ENCODE data around the gene ZFP62.

Gene ZFP62

DNA sequence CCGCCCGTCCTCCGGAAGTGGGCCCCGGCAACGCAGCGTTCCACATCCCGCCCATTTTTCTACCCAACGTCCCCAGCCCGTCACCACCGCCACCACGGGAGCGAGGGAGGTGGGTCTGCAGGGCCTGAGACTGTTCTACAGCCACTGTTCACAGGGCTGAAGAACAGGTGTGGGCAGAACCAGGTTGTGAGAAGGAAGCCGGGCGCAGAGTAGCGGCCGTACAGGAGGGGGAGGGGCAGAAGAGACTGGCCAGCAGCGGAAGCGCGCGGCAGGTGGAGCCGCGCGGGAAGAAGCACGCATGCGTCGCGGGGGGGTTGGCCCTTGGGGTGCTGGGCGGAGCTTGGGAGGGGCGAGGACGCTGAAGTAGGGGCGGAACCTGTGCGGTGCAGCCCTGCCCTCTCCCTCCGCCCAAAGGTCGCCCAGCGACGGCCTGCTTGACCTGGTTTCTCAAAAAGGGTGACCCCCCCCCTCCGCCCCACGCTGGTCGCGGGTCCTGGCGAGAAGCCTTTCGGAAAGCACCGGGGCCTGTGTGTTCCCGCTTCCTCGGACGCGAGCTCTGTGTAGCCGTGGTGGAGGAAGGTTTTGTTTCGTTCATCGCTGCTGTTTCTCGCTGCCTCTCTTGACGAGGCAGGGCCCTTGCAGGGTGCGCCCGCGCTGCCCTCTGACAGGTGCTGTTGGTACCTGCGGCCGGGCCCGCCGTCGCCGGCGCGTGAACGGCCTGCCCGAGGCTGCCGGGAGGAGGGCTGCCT lies 50.7 kb downstream of the ZFP62 start:
- H3K4me3 ChIP-seq (ENCODE audit: low read length), result peak overlapping the region; percentile 94
- peak overlapping the region; percentile 98 for H3K27ac ChIP-seq (ENCODE audit: low read depth, low read length)
- H3K4me1 ChIP-seq (ENCODE audit: control insufficient read depth, insufficient read depth, low read length), result peaks cover 24% of the 10 kb centered on the region
- H3K9ac ChIP-seq (ENCODE audit: low read length), result peak overlapping the region; percentile 93
- no peaks in the 10 kb centered on the region for H3K27me3 ChIP-seq (ENCODE audit: control insufficient read depth, insufficient read depth, low read length)
- peaks cover 5% of the 10 kb centered on the region for H3K36me3 ChIP-seq (ENCODE audit: control insufficient read depth, insufficient read depth, low read length)

DNA sequence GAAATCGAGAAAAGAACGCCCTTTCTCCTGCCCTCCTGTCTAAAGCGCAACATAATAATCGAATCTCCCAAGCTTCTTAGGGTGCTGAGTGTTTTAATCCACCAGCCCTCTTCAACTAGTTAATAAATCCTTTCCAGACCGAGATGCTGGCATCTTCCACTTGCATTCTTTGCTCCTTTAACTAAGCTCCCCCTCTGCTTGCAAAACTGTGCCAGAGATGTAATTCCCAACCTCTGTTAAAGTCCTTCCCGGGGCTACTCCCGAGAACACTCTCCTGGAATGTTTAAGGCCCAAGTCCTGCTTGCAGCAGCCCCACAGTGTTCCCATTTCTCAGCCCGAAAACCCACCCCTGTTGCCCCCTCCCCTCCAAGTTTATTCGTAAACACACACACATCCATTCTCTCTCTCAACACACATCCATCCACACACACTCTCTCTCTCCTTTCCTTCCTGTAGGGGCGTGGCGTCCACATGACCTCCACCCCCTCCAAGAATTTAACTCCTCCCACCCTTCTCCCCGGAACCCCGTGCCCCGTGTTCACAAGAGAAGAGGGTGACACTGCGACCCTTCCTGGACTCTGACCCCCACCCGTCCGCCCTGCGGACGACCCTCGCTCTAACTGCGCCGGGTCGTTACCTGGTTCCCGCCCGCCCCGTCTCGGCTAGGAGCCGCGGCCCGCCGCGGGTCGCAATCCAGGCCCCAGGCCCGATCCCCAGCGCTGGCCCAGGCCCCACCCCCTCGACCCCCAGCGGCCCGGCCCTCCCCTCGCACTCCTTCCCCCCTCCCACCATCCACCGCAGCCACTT lies 51.5 kb downstream of the ZFP62 start:
- Histone ChIP-seq H3K9ac (ENCODE audit: low read length) (peak overlapping the region; percentile 92), H3K27me3 (ENCODE audit: control insufficient read depth, insufficient read depth, low read length) (no peaks in the 10 kb centered on the region), H3K4me1 (ENCODE audit: control insufficient read depth, insufficient read depth, low read length) (peaks cover 24% of the 10 kb centered on the region)

DNA sequence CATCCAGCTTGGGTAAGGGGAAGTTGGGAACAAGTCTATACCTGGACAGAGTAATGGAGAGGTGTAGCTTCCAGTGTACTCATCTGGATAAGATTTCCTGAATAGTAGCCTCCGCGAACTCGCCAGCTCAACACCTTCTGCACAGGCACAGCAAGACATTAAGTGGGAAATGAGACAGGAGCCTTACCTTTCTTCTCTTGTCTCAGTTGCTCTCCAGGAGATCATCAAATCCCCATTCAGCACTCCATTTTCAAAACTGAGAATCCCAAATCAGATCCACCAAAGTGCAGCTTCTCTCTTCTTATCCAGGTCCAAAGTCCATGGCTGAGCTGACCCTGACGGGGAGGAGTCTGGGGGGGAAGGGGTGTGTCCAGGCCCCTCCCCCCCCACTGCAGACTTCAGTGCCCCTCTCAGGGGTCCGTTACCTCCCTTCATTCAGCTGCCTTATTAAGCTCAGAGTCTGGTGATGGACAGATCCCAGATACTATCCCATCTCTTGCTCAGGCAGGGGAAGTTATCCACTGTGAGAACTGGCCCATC lies 52.5 kb downstream of the ZFP62 start:
- no peaks in the 10 kb centered on the region for H3K27me3 ChIP-seq (ENCODE audit: control insufficient read depth, insufficient read depth, low read length)
- H3K36me3 ChIP-seq (ENCODE audit: control insufficient read depth, insufficient read depth, low read length), result peaks cover 5% of the 10 kb centered on the region
- peak overlapping the region; percentile 73 for H3K4me3 ChIP-seq (ENCODE audit: low read length)
- H3K9ac ChIP-seq (ENCODE audit: low read length), result peak overlapping the region; percentile 14
- peaks cover 32% of the 10 kb centered on the region for H3K4me1 ChIP-seq (ENCODE audit: control insufficient read depth, insufficient read depth, low read length)
- no peak overlapping the region for H3K27ac ChIP-seq (ENCODE audit: low read depth, low read length)

More for the DNA sequence above, 51.5 kb downstream of the ZFP62 start:
- H3K36me3 ChIP-seq (ENCODE audit: control insufficient read depth, insufficient read depth, low read length), result peaks cover 5% of the 10 kb centered on the region
- H3K27ac ChIP-seq (ENCODE audit: low read depth, low read length), result peak overlapping the region; percentile 98
- peak overlapping the region; percentile 94 for H3K4me3 ChIP-seq (ENCODE audit: low read length)

DNA sequence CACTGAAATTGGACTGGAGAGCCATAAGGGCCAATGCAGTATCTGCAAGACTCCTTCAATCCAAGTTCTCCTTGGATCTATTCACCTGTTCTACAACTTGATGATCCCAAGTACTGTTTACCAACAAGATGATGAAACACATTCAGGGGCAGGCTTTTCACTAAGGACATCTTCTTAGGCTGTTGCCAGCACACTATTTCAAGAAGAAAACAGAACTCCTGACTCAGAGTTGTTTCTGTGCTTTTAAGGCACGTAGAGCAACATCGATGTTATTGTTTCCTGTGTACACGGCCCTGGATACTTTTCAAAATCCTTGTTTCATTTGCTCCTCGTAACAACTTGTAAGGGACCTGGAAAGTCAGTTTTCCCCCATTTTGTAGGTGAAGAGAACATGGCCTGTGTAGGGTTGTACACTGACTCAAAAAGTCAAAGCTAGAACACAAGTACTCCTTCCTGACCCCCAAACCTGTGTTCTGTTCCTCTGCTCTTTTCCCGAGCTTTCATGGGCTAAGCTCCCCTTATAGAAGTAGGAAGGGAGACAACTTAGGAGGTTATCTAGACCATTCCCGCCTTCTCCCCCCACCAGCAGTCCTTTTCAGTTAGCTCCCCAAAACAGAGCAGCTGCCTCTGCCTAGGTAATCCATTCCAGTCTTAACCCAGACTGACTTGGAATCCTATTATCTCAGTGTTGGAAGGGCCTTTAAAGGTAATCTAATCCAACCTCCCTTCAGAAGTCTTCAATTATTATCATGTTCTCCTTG lies 53.2 kb downstream of the ZFP62 start:
- no peak overlapping the region for H3K27ac ChIP-seq (ENCODE audit: low read depth, low read length)
- H3K9ac ChIP-seq (ENCODE audit: low read length), result no peak overlapping the region
- peaks cover 32% of the 10 kb centered on the region for H3K4me1 ChIP-seq (ENCODE audit: control insufficient read depth, insufficient read depth, low read length)
- no peaks in the 10 kb centered on the region for H3K27me3 ChIP-seq (ENCODE audit: control insufficient read depth, insufficient read depth, low read length)
- H3K4me3 ChIP-seq (ENCODE audit: low read length), result peak overlapping the region; percentile 73
- peaks cover 5% of the 10 kb centered on the region for H3K36me3 ChIP-seq (ENCODE audit: control insufficient read depth, insufficient read depth, low read length)

DNA sequence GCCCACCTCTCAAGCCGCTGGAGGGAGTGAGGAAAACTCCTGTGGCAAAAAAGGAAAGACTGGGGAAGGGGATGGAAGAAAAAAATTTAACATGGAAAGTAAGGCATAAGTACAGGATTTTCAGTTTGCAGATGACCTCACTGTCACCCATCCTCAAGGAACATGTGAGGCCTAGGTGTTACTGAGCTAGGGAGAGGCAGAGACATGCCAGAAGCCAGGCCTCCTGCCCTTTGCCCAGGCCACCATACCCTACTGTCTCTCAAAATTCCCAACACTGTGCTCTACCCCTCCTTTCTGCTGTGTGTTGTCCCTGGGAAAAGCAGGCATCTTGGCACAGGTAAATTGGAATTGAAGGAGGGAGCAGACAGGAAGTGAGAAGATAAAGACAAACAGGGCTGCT lies 54.0 kb downstream of the ZFP62 start:
- peaks cover 32% of the 10 kb centered on the region for H3K4me1 ChIP-seq (ENCODE audit: control insufficient read depth, insufficient read depth, low read length)
- peaks cover 5% of the 10 kb centered on the region for H3K36me3 ChIP-seq (ENCODE audit: control insufficient read depth, insufficient read depth, low read length)
- peak overlapping the region; percentile 73 for H3K4me3 ChIP-seq (ENCODE audit: low read length)
- H3K27me3 ChIP-seq (ENCODE audit: control insufficient read depth, insufficient read depth, low read length), result no peaks in the 10 kb centered on the region
- H3K9ac ChIP-seq (ENCODE audit: low read length), result no peak overlapping the region
- H3K27ac ChIP-seq (ENCODE audit: low read depth, low read length), result no peak overlapping the region

DNA sequence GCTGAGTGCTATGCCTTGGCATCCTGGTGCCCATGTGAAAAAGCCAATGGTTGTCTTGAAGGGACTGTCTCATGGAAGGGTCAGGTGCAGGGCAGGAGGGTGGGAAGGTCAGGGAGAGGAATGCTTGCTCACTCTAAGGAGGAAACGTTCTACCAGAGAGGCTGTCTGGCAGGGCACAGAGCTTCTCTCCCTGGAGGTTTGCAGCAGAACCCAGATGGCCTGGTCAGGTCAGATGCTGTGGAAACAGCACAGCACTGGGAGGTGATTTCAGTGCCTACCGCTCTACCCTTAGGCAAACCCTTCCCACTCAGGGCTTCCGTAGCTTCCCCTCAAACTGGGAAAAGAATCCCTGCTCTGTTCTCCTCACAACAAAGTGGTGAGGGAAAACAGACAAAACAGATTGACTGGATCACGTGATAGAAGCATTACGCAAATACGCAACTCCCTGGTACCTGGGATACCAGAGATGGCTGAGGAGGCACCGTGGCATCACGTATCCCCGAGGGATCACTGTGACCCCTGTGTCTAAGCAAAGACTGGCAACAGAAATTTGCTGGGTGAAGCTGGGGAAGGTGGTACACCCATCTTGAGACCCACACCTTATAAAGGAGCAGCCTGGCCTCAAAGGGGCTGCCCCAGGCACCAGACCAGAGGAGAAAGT lies 54.6 kb downstream of the ZFP62 start:
- Histone ChIP-seq H3K4me3 (ENCODE audit: low read length) (peak overlapping the region; percentile 41), H3K9ac (ENCODE audit: low read length) (no peak overlapping the region), H3K4me1 (ENCODE audit: control insufficient read depth, insufficient read depth, low read length) (peaks cover 35% of the 10 kb centered on the region), H3K27ac (ENCODE audit: low read depth, low read length) (peak overlapping the region; percentile 8), H3K36me3 (ENCODE audit: control insufficient read depth, insufficient read depth, low read length) (peaks cover 5% of the 10 kb centered on the region), H3K27me3 (ENCODE audit: control insufficient read depth, insufficient read depth, low read length) (no peaks in the 10 kb centered on the region)

DNA sequence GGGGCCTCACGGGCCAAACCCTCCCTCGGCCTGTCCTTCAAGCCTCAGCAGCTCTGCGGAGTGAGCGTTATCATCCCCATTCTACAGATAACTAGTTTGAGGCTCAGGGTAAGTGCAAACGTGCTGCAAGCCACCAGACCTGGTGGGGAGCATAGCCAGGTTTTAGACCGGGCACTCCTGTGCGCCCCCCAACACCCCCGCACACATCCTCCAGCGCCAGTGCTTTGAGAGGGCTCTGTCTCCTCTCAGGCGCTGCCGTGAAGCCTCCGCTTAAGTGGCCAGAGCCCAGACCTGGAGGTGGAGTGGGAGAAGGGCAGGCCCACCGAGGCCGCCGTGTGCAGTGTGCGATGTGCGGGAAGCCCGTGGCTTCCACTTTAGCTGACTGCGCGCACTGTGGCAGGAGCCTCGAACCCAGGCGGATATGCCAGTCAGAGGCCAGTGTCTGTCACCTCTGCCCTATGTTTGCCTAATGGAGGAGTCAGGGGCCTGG lies 56.9 kb downstream of the ZFP62 start:
- H3K4me1 ChIP-seq (ENCODE audit: control insufficient read depth, insufficient read depth, low read length), result peaks cover 45% of the 10 kb centered on the region
- peaks cover 8% of the 10 kb centered on the region for H3K36me3 ChIP-seq (ENCODE audit: control insufficient read depth, insufficient read depth, low read length)

DNA sequence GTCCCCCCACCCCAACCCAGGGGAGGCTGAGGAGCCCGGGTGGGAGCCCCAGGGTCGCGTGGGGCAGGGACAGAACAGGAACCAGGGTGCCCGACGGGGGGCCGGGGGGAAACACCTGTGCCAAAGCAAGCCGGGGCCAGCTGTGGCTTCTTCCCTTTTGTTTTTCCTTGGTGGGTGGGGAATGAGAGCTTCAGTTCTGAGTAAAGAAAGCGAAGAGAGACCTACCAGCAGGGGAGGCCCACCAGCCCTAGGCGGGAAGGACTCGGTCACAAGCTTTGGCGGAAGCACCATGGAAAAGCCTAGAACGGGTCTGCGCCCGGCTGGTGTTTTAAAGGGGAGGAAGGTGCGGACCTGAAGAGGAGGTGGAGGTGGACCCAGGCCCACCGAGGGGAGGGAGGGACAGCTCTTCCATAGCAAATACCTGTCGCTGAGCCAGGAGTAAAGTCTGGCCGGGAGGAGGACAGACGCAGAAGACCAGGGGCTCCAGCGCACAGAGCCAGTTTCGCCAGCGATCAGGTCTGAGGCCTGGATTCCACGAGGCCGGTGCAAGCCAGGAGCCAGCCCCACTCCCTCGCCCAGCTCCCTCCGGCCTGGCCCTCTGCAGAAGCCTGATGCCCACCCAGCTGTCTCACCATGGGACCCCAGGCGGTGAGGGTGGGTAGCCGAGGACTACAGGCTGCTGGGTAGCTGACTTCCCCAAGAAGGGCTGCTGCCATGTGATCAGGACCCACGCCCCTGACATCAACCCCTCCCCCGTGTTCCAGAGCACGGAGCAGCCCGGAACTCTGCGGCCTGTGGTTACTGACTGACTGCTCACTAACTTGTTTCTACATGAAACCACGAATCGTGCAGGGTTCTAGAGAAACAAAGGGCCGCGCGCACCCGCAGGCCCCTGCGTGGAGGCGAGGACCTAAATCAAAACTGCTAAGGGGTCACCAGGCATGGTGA lies 57.6 kb downstream of the ZFP62 start:
- no peaks in the 10 kb centered on the region for H3K27me3 ChIP-seq (ENCODE audit: control insufficient read depth, insufficient read depth, low read length)
- peaks cover 39% of the 10 kb centered on the region for H3K4me1 ChIP-seq (ENCODE audit: control insufficient read depth, insufficient read depth, low read length)
- peaks cover 9% of the 10 kb centered on the region for H3K36me3 ChIP-seq (ENCODE audit: control insufficient read depth, insufficient read depth, low read length)
- H3K27ac ChIP-seq (ENCODE audit: low read depth, low read length), result peak overlapping the region; percentile 86
- peak overlapping the region; percentile 42 for H3K9ac ChIP-seq (ENCODE audit: low read length)
- H3K4me3 ChIP-seq (ENCODE audit: low read length), result peak overlapping the region; percentile 73

More for the DNA sequence above, 56.9 kb downstream of the ZFP62 start:
- peak overlapping the region; percentile 73 for H3K4me3 ChIP-seq (ENCODE audit: low read length)
- H3K27me3 ChIP-seq (ENCODE audit: control insufficient read depth, insufficient read depth, low read length), result no peaks in the 10 kb centered on the region
- H3K9ac ChIP-seq (ENCODE audit: low read length), result no peak overlapping the region
- H3K27ac ChIP-seq (ENCODE audit: low read depth, low read length), result peak overlapping the region; percentile 86

DNA sequence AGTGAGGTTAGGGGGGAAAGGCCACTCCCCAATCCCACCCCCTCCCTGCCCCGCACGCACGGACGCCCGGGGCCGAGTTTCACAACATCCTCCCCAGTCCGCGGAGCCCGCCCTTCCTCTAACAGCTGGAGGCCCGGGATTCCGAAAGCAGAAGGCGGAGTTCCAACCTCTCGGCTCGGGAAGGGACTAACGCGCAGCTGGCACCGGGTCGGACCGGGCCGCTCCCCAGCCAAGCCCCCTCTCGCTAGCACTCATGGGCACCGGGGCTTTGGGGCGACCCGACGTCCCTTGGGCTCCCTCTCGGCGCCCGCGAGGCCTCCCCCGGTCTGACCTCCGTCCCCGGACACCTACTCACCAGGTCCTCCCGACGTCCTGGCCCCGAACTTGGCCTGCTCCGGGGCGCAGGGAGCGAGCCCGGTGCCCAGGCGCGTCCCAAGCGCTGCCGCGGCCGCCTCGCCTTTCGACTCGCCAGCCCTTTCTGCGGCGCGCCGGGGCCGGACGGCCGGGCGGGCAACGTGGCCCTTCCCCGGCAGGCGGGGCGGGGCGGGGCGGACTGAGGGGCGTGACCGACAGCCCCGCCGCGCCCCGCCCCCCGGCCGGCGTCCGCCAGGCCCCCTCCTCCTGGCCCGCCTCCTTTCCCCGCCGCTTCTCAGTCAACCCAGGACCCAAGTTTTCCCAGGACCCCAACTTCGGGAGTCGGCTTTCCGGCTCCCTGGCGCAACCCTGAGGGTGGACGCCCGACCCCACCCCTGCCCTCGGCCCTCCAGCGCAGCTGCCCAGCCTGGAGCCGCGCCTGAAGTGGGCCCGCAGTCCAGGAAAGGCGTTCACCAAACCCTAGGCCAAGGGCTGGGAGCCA lies 58.5 kb downstream of the ZFP62 start, which contains the start of gene MGAT1:
TSS of gene MGAT1 (minus strand) at position 482 of the 856 bp plus-strand sequence. CDS start 9,835 bp downstream, outside the sequence.
- H3K4me3 ChIP-seq (ENCODE audit: low read length), result peak within 1 kb of the TSS; percentile 88
- H3K27me3 ChIP-seq (ENCODE audit: control insufficient read depth, insufficient read depth, low read length), result no peaks in the 10 kb centered on the region
- peaks cover 30% of the 10 kb centered on the region for H3K4me1 ChIP-seq (ENCODE audit: control insufficient read depth, insufficient read depth, low read length)
- H3K9ac ChIP-seq (ENCODE audit: low read length), result peak within 1 kb of the TSS; percentile 71
- peaks cover 9% of the 10 kb centered on the region for H3K36me3 ChIP-seq (ENCODE audit: control insufficient read depth, insufficient read depth, low read length)
- peak within 1 kb of the TSS; percentile 91 for H3K27ac ChIP-seq (ENCODE audit: low read depth, low read length)

DNA sequence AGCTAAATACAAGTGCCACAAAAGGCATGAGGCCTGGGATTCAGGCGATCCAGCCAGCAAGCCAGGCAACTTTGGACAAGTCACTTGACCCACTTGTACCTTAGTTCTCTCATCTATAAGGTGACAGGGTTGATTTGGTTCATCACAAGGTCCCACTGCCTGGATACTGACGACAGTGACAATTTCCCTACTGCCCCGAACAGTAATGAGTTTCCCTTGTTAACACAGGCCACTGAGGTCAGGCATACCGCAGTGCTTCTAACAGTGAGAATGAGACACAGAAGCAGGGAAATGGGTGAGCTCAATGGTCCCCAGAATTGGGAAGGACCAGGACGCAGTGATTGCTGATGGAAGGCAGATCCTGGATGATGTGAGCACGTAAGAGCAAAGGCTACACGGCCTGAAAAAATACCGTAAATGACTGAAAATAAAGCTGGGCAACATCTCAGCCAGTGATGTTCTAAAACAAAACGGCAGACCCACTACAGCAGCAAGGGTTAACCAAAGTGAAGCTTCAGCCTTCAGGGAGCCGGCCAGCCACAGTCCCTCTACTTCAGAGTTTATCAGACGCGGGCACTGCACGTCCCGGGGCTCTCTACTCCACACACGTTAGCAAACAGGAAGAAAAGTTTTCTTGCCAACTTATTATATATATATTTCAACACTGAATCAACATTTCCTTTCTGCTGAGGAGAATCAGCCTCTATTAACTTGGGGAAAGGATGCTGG lies 59.3 kb downstream of the ZFP62 start:
- Histone ChIP-seq H3K4me3 (ENCODE audit: low read length) (peak overlapping the region; percentile 88), H3K9ac (ENCODE audit: low read length) (peak overlapping the region; percentile 35), H3K4me1 (ENCODE audit: control insufficient read depth, insufficient read depth, low read length) (peaks cover 27% of the 10 kb centered on the region), H3K27me3 (ENCODE audit: control insufficient read depth, insufficient read depth, low read length) (no peaks in the 10 kb centered on the region), H3K27ac (ENCODE audit: low read depth, low read length) (peak overlapping the region; percentile 91), H3K36me3 (ENCODE audit: control insufficient read depth, insufficient read depth, low read length) (peaks cover 9% of the 10 kb centered on the region)

Data from rectal smooth muscle tissue (tissue), 1 donor.